ENCODE data around the gene IMPDH1.

DNA sequence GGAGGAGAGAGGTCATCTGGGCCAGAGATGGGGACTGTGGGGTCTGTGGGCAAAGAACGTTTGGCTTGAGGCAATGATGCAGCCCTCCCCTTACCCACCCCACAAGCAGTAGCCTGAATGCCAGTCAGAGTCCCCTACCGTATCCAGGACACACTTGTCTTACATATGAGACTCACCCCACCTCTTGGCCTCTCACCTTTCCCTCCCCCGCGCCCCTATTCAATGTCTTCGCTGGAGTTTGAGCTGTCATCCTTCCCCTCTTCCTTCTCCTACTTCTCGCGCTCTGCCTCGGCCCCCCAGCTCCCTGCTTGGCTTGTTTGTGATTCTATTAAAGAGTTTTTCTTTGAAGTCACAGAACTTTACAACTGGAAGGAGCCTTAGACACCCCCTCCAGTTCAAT lies 57.1 kb downstream of the IMPDH1 start:
- TF ChIP-seq, protein P1, sequence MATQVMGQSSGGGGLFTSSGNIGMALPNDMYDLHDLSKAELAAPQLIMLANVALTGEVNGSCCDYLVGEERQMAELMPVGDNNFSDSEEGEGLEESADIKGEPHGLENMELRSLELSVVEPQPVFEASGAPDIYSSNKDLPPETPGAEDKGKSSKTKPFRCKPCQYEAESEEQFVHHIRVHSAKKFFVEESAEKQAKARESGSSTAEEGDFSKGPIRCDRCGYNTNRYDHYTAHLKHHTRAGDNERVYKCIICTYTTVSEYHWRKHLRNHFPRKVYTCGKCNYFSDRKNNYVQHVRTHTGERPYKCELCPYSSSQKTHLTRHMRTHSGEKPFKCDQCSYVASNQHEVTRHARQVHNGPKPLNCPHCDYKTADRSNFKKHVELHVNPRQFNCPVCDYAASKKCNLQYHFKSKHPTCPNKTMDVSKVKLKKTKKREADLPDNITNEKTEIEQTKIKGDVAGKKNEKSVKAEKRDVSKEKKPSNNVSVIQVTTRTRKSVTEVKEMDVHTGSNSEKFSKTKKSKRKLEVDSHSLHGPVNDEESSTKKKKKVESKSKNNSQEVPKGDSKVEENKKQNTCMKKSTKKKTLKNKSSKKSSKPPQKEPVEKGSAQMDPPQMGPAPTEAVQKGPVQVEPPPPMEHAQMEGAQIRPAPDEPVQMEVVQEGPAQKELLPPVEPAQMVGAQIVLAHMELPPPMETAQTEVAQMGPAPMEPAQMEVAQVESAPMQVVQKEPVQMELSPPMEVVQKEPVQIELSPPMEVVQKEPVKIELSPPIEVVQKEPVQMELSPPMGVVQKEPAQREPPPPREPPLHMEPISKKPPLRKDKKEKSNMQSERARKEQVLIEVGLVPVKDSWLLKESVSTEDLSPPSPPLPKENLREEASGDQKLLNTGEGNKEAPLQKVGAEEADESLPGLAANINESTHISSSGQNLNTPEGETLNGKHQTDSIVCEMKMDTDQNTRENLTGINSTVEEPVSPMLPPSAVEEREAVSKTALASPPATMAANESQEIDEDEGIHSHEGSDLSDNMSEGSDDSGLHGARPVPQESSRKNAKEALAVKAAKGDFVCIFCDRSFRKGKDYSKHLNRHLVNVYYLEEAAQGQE (IDR thresholded peaks at IDR 0.05; ENCODE audit: low read depth): no peak
- TF ChIP-seq EGR1 (IDR thresholded peaks at IDR 0.05): no peak
- TF ChIP-seq RAD21 (IDR thresholded peaks at IDR 0.05; ENCODE audit: low read depth): no peak
- TF ChIP-seq, protein P2, sequence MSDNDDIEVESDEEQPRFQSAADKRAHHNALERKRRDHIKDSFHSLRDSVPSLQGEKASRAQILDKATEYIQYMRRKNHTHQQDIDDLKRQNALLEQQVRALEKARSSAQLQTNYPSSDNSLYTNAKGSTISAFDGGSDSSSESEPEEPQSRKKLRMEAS (IDR thresholded peaks at IDR 0.05): no peak
- no peak for TF ChIP-seq TAF1 (IDR thresholded peaks at IDR 0.05; ENCODE audit: low read depth)
- no peak for TF ChIP-seq EP300 (IDR thresholded peaks at IDR 0.05; ENCODE audit: borderline replicate concordance)
- TF ChIP-seq CEBPB (IDR thresholded peaks at IDR 0.05): no peak
- no peak for TF ChIP-seq YY1 (IDR thresholded peaks at IDR 0.05; ENCODE audit: low read depth)
- TF ChIP-seq, protein P3, sequence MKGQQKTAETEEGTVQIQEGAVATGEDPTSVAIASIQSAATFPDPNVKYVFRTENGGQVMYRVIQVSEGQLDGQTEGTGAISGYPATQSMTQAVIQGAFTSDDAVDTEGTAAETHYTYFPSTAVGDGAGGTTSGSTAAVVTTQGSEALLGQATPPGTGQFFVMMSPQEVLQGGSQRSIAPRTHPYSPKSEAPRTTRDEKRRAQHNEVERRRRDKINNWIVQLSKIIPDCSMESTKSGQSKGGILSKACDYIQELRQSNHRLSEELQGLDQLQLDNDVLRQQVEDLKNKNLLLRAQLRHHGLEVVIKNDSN (IDR thresholded peaks at IDR 0.05): no peak
- TF ChIP-seq CREB1 (IDR thresholded peaks at IDR 0.05; ENCODE audit: low read depth): no peak
- TF ChIP-seq TCF12 (IDR thresholded peaks at IDR 0.05; ENCODE audit: low read depth): no peak
- no peak for TF ChIP-seq TEAD4 (IDR thresholded peaks at IDR 0.05)

Measured in Ishikawa (cell line).